GM23338 (cell line): ENCODE measurements around the gene ERN2.

ENCODE experiments used
- EZH2 ChIP-seq: fragments of 200-600 bp; sonication (generic); IDR thresholded peaks from one replicate; pipeline ENCODE4 v1.8.0; 2017; ENCODE audit warnings: antibody characterized with exemption, mild to moderate bottlenecking, low read depth; ENCODE audit not compliant: unreplicated experiment
- EZH2phosphoT487 ChIP-seq: fragments of 200-600 bp; sonication (generic); IDR thresholded peaks from one replicate; pipeline ENCODE4 v1.8.1; 2018; ENCODE audit warnings: antibody characterized with exemption; ENCODE audit not compliant: unreplicated experiment
- JUNB ChIP-seq: IDR thresholded peaks from one replicate; pipeline ENCODE4 v1.6.1; 2016; ENCODE audit warnings: antibody characterized with exemption; ENCODE audit not compliant: unreplicated experiment
- POLR2AphosphoS5 ChIP-seq: IDR thresholded peaks from 2 replicates; pipeline ENCODE4 v1.6.1; 2016; ENCODE audit warnings: antibody characterized with exemption, low read depth
- STAT1 ChIP-seq: IDR thresholded peaks from one replicate; pipeline ENCODE4 v1.6.1; 2016; ENCODE audit warnings: antibody characterized with exemption; ENCODE audit not compliant: unreplicated experiment
- ZNF114 ChIP-seq: fragments of 250-450 bp; sonication (Bioruptor Pico); IDR thresholded peaks from 2 replicates; pipeline ENCODE4 v1.5.0; 2020; ENCODE audit warnings: mild to moderate bottlenecking, moderate library complexity
- TF ChIP-seq, protein P1 (sequence below), 2 experiments: fragments of 200-600 bp in 1 of 2; sonication (generic) in 1 of 2; conservative IDR thresholded peaks; 2 replicates each; pipeline versions ENCODE4 v1.5.1 to v1.6.1; 2016 to 2017; ENCODE audit warnings: antibody characterized with exemption in 2 of 2, low read depth in 2 of 2, mild to moderate bottlenecking in 2 of 2, moderate library complexity in 1 of 2

DNA sequence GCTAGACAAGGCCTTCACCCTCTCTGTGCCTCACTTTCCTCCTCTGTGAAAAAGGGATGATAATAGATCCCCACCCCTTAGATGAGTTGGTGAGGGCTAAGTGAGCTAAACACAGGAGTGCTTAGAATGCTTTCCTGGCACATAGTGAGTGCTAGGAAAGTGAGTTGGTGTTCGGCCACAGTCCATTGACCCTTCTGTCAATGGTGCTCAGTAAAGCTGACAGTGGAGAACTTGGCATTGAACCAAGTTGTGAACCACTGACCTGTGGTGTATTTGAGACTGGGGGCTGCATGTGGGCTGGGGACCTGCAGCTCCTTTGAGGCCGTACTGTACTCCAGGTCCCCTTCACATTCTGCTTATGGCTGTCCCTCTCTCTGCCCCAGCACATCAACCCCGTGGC lies 29.5 kb downstream of the ERN2 start:
- no peak for TF ChIP-seq EZH2
- no peak for TF ChIP-seq JUNB
- TF ChIP-seq POLR2AphosphoS5, result no peak
- no peak for TF ChIP-seq EZH2phosphoT487
- TF ChIP-seq, protein P1, sequence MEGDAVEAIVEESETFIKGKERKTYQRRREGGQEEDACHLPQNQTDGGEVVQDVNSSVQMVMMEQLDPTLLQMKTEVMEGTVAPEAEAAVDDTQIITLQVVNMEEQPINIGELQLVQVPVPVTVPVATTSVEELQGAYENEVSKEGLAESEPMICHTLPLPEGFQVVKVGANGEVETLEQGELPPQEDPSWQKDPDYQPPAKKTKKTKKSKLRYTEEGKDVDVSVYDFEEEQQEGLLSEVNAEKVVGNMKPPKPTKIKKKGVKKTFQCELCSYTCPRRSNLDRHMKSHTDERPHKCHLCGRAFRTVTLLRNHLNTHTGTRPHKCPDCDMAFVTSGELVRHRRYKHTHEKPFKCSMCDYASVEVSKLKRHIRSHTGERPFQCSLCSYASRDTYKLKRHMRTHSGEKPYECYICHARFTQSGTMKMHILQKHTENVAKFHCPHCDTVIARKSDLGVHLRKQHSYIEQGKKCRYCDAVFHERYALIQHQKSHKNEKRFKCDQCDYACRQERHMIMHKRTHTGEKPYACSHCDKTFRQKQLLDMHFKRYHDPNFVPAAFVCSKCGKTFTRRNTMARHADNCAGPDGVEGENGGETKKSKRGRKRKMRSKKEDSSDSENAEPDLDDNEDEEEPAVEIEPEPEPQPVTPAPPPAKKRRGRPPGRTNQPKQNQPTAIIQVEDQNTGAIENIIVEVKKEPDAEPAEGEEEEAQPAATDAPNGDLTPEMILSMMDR (conservative IDR thresholded peaks at IDR 0.05; ENCODE audit: low read depth in 2 of 2), result no peak
- no peak for TF ChIP-seq STAT1
- no peak for TF ChIP-seq ZNF114 (CRISPR knock-in tag)
